Globus pallidus (tissue), 1 donor: ENCODE results near the gene RNF208.
"Not testable (repeated sequence)": the region's sequence is repeated elsewhere in the genome, so short reads cannot be mapped to it uniquely, and the experiment has no call there.

Source experiments
- DNase-seq: peaks from one replicate; pipeline ENCODE4 v3.0.0-alpha.2; 2015; ENCODE audit warnings: low spot score

RNF208 gene

GRCh38 chr9:137240318-137240840 is 18.3 kb upstream of the RNF208 start:
- peak; percentile 82 for DNase-seq

DNA sequence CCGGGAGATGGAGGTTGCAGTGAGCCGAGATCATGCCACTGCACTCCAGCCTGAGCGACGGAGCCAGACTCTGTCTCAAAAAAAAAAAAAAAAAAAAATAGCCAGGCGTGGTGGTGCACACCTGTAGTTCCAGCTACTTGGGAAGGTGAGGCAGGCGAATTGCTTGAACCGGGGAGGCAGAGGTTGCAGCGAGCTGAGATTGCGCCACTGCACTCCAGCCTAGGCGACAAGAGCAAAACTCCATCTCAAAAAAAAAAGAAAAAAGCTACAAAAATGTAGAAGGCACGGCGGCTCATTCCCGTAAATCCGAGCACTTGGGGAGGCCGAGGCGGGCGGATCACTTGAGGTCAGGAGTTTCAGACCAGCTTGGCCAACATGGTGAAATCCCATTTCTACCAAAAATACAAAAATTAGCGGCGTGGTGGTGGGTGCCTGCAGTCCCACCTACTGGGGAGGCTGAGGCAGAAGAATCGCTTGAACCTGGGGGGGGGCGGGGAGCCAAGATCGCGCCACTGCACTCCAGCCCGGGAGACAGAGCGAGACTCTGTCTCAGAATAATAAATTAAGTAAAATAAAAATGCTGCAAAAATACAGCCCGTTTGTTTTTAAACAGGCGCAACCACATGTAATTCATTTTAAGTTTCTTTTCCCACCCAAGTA is 17.6 kb upstream of the RNF208 start:
- not testable (repeated sequence) for DNase-seq

- DNase-seq = peak; percentile 92
These were observed 16.0 kb upstream of the RNF208 start for GRCh38 chr9:137237759-137238726.

GRCh38 chr9:137236936-137237421 is 14.9 kb upstream of the RNF208 start:
- DNase-seq = no peak

DNA sequence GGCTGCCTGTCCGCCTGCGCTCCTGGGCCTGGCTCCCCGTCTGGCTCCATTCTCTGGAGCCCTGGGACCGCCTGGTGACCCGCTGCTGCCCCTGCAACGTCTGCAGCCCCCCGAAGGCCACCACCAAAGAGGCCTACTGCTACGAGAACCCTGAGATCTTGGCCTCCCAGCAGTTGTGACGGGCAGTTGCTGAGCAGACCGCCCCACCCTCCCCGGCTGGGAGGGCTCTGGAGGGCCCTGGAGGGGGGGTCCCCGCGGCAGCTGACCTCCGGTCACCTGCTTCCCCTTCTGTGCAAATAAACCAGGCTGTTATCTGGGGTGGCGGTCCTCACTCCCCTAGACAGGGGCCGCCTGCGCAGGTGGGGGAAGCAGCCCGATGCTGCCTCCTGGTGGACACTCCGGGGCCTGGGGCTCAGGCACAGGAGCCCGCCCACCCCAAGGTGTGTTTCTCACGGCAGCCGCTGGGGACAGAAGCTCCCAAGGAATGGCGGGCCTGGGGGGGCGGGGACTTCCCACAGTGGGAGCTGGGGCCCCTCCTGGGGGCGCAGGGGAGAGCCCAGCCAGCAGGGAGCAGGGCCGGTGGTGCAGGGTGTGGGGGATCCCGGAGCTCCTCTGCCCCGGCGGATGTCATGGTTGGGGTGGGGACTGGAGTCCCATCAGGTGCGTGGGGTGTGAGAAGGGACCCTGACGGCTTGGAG is 14.3 kb upstream of the RNF208 start:
- DNase-seq = peak; percentile 72

DNA sequence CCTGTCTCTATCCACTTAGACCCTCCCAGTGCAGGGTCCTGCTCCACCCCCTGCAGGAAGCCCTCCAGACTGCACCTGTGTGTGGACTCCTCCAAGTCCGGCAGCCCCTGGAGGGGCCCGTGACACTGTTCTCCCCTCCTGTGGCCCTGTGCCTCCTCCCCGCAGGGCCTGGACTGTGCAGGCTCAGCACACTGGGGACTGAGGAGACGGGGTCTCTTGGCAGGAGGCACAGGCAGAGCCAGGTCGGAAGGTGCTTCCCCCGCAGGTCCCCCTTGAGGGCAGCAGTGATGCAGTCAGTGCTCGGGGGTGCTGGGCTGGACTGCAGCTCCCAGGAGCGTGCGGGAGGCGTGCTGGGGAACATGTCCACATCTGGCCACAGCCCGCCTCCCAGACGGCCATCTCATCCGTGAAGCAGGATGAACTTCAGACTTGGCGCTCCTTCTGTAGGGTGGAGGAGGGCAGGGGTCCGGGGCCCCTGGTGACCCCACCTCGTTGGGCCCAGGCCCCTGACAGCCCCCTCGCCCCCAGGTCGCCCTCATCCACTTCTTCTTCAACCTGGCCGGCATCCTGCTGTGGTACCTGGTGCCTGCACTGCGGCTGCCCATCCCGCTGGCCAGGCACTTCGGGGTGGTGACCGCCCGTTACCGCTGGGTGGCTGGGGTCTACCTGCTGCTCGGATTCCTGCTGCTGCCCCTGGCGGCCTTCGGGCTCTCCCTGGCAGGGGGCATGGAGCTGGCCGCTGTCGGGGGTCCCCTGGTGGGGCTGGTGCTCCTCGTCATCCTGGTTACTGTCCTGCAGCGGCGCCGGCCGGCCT is 13.6 kb upstream of the RNF208 start:
- DNase-seq = no peak

DNA sequence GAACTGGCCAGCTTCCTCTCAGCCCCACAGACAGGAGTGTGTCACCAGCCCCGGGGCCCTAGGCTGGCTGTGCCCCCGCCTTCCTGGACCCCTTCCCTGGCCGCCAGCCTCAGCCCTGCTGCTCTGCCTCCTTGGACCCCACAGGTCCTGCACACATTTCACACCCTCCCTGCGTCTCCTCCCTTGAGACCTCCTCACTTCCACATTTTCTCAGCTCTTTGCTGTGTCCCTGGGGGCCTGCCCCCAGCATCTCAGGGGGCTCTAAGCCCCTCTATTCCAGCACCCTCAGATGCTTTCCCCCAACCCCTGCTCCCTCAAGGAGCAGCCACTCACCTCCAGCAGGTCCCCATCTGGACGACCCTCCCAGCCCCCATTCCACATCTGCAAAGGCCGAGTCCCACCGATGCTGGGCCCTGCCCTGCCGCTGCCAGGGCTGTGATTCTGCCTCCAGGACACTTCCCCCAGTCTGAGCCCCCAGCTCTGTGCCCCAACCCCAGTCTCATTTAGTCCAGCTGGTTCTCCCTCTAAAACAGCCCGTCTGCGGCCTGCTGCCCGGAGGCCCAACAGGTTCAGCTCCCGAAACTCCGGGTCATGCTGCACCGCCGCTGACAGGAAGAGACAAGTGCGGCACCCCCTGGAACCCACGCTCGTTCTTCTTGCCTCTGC is 12.9 kb upstream of the RNF208 start:
- no peak for DNase-seq

DNA sequence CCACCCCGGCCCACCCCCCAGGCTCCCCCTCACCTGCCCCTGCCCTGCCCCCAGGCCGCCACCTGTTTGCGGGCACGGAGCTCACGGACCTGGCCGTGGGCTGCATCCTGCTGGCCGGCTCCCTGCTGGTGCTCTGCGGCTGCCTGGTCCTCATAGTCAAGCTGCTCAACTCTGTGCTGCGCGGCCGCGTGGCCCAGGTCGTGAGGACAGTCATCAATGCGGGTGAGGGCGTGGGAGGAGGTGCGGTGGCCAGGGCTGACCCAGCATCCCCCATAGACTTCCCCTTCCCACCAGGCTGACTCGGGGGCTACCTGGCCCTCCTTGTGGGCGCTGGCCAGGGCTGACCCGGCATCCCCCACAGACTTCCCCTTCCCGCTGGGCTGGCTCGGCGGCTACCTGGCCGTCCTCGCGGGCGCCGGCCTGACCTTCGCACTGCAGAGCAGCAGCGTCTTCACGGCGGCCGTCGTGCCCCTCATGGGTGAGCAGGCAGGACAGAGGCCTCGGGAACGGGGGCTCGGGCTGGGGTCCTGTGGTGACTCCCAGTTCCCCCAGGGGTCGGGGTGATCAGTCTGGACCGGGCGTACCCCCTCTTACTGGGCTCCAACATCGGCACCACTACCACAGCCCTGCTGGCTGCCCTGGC is 12.1 kb upstream of the RNF208 start:
- no peak for DNase-seq

GRCh38 chr9:137233143-137233980 is 11.3 kb upstream of the RNF208 start:
- DNase-seq = no peak

GRCh38 chr9:137232510-137232909 is 10.5 kb upstream of the RNF208 start:
- no peak for DNase-seq

DNA sequence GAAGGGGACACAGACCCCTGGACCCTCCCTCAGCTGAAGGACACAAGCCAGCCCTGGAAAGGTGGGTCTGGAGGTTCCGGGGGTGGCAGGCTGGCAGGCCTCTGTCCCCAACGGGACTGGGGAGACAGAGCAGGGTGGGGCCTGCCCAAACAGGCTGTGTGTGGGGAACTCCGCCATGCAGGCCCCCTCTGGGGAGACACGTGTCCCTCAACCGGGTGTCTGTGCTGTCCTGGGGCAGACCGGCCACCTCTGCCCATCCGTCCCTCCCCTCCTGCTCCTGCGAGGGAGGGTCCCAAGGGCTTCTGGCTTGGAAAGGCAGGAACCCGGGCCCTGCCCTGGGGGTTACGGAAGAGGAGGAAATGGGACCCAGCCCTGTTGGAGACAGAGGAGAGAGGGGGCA is 10.1 kb upstream of the RNF208 start:
- no peak for DNase-seq

GRCh38 chr9:137231372-137232039 is 9.5 kb upstream of the RNF208 start:
- no peak for DNase-seq

- DNase-seq = no peak
These were observed 8.8 kb upstream of the RNF208 start, which contains the start of gene SLC34A3 for GRCh38 chr9:137230705-137231371. Gene SLC34A3, plus strand, starts transcription at chr9:137230901. Its CDS starts 802 bp downstream, at chr9:137231703.

DNA sequence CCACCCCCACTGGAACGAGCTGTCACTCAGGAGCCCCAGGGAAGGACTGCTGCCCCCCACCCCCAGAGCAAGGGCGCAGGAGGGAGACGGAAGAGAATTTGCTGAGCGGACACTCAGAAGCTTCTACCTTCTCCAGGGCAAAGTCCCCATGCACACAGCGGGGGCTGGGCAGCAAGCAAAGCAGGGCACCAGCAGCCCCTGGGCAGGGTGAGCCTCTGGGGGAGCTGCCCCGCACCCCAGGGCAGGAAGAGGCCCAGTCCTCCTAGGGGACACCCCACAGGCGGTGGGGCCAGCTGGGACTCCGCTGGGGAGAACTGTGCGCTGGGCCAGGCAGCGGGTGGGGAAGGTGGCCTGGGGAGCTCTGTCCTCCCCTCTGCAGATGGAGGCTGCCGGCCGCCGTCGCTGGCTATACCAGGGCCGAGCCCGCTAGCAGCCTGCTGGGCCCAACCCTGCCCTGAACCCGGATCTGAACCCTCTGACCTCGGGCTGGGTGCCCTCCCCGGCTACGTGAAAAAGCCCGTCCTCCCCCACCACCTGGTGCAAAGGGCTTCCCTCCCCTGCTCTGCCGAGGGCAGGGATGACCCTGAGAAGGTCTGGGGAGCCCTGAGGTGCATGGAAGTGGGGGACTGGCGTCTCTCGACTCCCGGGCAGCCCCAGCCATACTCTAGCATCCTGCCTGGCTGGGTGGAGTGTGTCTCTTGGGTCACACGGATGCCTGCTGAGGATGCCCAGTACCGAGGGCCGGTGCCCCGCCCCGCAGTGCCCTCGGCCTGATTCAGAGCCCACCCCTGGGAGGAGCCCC is 8.1 kb upstream of the RNF208 start:
- DNase-seq = no peak

- DNase-seq = no peak
These were observed 7.2 kb upstream of the RNF208 start for GRCh38 chr9:137228968-137229896.

DNA sequence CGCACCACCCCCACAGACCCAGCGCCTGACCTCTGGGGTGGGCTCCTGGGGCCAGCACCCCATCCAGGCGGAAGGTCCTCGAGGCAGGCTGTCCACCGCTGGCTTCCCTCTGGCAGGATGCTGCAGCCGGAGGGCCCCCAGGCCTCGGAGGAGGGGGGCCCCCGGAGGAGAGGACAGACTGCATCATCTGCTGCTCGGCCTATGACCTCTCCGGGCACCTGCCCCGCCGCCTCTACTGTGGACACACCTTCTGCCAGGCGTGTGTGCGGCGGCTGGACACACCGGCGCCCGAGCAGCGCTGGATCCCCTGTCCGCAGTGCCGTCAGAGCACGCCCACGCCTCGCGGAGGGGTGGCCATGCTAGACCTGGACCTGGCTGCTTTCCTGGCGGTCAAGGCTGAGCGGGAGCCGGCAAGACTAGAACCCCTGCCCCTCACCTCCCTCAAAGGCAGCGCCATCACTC is 6.5 kb upstream of the RNF208 start:
- DNase-seq = no peak
